ENCODE data around the gene HAND2. TPM values are rescaled to one million over a fixed set of nuclear protein-coding genes. Genes with fewer than 3 reads are reported as not detected.

Gene HAND2
- total RNA-seq, 4 donors from 2014 or later = 0.96 to 5.0 (median 3.3) TPM

GRCh38 chr4:173503330-173504180, 26.5 kb downstream of the HAND2 start:
- 54% methylated on average over 13 of the region's 13 CpGs for WGBS
- Histone ChIP-seq H3K27ac (no peak overlapping the region), H3K9me3 (no peaks in the 10 kb centered on the region), H3K4me1 (peaks cover 14% of the 10 kb centered on the region), H3K36me3 (no peaks in the 10 kb centered on the region), H3K4me3 (no peak overlapping the region), H3K27me3 (peaks cover 93% of the 10 kb centered on the region)
- TF ChIP-seq CTCF (IDR thresholded peaks at IDR 0.05) = no peak
- TF ChIP-seq POLR2AphosphoS5 (IDR thresholded peaks at IDR 0.05) = no peak
- no peak for TF ChIP-seq EP300 (IDR thresholded peaks at IDR 0.05)
- DNase-seq (ENCODE audit: low spot score in 2 of 2) = no peak

- Histone ChIP-seq H3K27ac (no peak overlapping the region), H3K36me3 (no peaks in the 10 kb centered on the region), H3K9me3 (no peaks in the 10 kb centered on the region), H3K4me3 (no peak overlapping the region), H3K27me3 (peaks cover 82% of the 10 kb centered on the region), H3K4me1 (peaks cover 14% of the 10 kb centered on the region)
- WGBS = 45% methylated on average over 5 of the region's 5 CpGs
- TF ChIP-seq POLR2AphosphoS5 (IDR thresholded peaks at IDR 0.05) (no peak), CTCF (IDR thresholded peaks at IDR 0.05) (no peak), EP300 (IDR thresholded peaks at IDR 0.05) (no peak), POLR2A (IDR thresholded peaks at IDR 0.05) (no peak)
- no peak for DNase-seq (ENCODE audit: low spot score in 2 of 2)
These were observed 27.7 kb downstream of the HAND2 start for GRCh38 chr4:173502282-173502681.

GRCh38 chr4:173501592-173502150, 28.4 kb downstream of the HAND2 start:
- WGBS = 53% methylated on average over 21 of the region's 21 CpGs
- Histone ChIP-seq H3K36me3 (no peaks in the 10 kb centered on the region), H3K4me1 (peaks cover 11% of the 10 kb centered on the region), H3K27ac (no peak overlapping the region), H3K4me3 (no peak overlapping the region), H3K9me3 (no peaks in the 10 kb centered on the region), H3K27me3 (peaks cover 79% of the 10 kb centered on the region)
- no peak for DNase-seq (ENCODE audit: low spot score in 2 of 2)
- TF ChIP-seq POLR2AphosphoS5 (IDR thresholded peaks at IDR 0.05) (no peak), CTCF (IDR thresholded peaks at IDR 0.05) (no peak), EP300 (IDR thresholded peaks at IDR 0.05) (no peak), POLR2A (IDR thresholded peaks at IDR 0.05) (no peak)

GRCh38 chr4:173500841-173501591, 29.0 kb downstream of the HAND2 start:
- peaks cover 5% of the 10 kb centered on the region for H3K4me1 ChIP-seq
- no peak for DNase-seq (ENCODE audit: low spot score in 2 of 2)
- H3K9me3 ChIP-seq = no peaks in the 10 kb centered on the region
- peaks cover 72% of the 10 kb centered on the region for H3K27me3 ChIP-seq
- no peaks in the 10 kb centered on the region for H3K36me3 ChIP-seq
- 54% methylated on average over 29 of the region's 48 CpGs for WGBS
- no peak for TF ChIP-seq POLR2A (IDR thresholded peaks at IDR 0.05)
- no peak for TF ChIP-seq CTCF (IDR thresholded peaks at IDR 0.05)
- TF ChIP-seq EP300 (IDR thresholded peaks at IDR 0.05) = no peak
- no peak for TF ChIP-seq POLR2AphosphoS5 (IDR thresholded peaks at IDR 0.05)
- no peak overlapping the region for H3K27ac ChIP-seq
- peak overlapping the region; percentile 33 for H3K4me3 ChIP-seq
